Parathyroid adenoma (tissue), 2 donors: ENCODE data around the gene NAPG.
"Not testable (repeated sequence)": the region's sequence is repeated elsewhere in the genome, so short reads cannot be mapped to it uniquely, and the experiment has no call there.

Experiments used
- H2AFZ ChIP-seq: fragments of 300-600 bp; sonication (generic); one replicate; pipeline ENCODE4 v1.7.0; 2017; ENCODE audit warnings: antibody characterized with exemption, mild to moderate bottlenecking
- H3K27ac ChIP-seq: fragments of 300-600 bp; sonication (generic); one replicate; pipeline ENCODE4 v1.7.0; 2017
- H3K27me3 ChIP-seq: fragments of 300-600 bp; sonication (generic); one replicate; pipeline ENCODE4 v1.7.0; 2017; ENCODE audit warnings: low read length; ENCODE audit not compliant: control insufficient read depth, insufficient read depth
- H3K36me3 ChIP-seq: fragments of 300-600 bp; sonication (generic); one replicate; pipeline ENCODE4 v1.7.0; 2017; ENCODE audit warnings: low read length; ENCODE audit not compliant: control insufficient read depth, insufficient read depth
- H3K4me1 ChIP-seq: fragments of 300-600 bp; sonication (generic); one replicate; pipeline ENCODE4 v1.7.0; 2017; ENCODE audit warnings: control low read depth
- H3K4me2 ChIP-seq: fragments of 300-600 bp; sonication (generic); one replicate; pipeline ENCODE4 v1.7.0; 2017; ENCODE audit warnings: low read length
- H3K4me3 ChIP-seq: fragments of 300-600 bp; sonication (generic); one replicate; pipeline ENCODE4 v1.7.0; 2017; ENCODE audit warnings: low read depth, low read length
- H3K79me2 ChIP-seq: fragments of 300-600 bp; sonication (generic); one replicate; pipeline ENCODE4 v1.7.0; 2017; ENCODE audit warnings: control low read depth
- H3K9ac ChIP-seq: fragments of 300-600 bp; sonication (generic); one replicate; pipeline ENCODE4 v1.7.0; 2017; ENCODE audit warnings: mild to moderate bottlenecking
- H3K9me3 ChIP-seq: fragments of 300-600 bp; sonication (generic); one replicate; pipeline ENCODE4 v1.7.0; 2017; ENCODE audit warnings: low read length; ENCODE audit not compliant: control insufficient read depth
- TF ChIP-seq, protein P1 (sequence below): fragments of 300-600 bp; sonication (generic); IDR thresholded peaks from one replicate; pipeline ENCODE4 v1.7.0; 2017; ENCODE audit warnings: antibody characterized with exemption, mild to moderate bottlenecking
- donor health status: primary hyperparathyroidism.

Gene NAPG

DNA sequence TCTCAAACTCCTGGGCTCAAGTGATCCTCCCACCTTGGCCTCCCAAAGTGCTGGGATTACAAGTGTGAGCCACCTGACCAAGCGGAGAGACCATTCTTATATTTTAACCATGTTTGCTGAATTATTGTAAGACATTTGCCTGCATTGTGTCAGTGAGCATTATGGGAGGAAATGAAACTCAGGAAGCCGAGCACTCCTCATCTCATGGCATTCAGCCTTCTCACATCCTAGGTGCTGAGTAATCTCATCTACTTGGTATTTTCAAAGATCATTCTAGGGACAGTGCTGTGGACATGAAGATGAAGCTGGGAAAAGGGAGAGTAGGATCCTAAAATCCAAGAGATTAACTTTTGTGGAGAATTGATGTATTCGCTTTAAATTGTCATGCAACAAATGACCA is 66.1 kb downstream of the NAPG start:
- H3K9ac ChIP-seq, result no peak overlapping the region
- TF ChIP-seq, protein P1, sequence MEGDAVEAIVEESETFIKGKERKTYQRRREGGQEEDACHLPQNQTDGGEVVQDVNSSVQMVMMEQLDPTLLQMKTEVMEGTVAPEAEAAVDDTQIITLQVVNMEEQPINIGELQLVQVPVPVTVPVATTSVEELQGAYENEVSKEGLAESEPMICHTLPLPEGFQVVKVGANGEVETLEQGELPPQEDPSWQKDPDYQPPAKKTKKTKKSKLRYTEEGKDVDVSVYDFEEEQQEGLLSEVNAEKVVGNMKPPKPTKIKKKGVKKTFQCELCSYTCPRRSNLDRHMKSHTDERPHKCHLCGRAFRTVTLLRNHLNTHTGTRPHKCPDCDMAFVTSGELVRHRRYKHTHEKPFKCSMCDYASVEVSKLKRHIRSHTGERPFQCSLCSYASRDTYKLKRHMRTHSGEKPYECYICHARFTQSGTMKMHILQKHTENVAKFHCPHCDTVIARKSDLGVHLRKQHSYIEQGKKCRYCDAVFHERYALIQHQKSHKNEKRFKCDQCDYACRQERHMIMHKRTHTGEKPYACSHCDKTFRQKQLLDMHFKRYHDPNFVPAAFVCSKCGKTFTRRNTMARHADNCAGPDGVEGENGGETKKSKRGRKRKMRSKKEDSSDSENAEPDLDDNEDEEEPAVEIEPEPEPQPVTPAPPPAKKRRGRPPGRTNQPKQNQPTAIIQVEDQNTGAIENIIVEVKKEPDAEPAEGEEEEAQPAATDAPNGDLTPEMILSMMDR, result no peak
- H3K9me3 ChIP-seq, result no peaks in the 10 kb centered on the region
- H3K79me2 ChIP-seq, result no peaks in the 10 kb centered on the region
- H3K36me3 ChIP-seq, result no peaks in the 10 kb centered on the region
- H3K4me3 ChIP-seq, result no peak overlapping the region
- H3K27me3 ChIP-seq, result no peaks in the 10 kb centered on the region
- no peak overlapping the region for H3K27ac ChIP-seq
- no peaks in the 10 kb centered on the region for H3K4me1 ChIP-seq
- no peak overlapping the region for H2AFZ ChIP-seq
- no peak overlapping the region for H3K4me2 ChIP-seq

DNA sequence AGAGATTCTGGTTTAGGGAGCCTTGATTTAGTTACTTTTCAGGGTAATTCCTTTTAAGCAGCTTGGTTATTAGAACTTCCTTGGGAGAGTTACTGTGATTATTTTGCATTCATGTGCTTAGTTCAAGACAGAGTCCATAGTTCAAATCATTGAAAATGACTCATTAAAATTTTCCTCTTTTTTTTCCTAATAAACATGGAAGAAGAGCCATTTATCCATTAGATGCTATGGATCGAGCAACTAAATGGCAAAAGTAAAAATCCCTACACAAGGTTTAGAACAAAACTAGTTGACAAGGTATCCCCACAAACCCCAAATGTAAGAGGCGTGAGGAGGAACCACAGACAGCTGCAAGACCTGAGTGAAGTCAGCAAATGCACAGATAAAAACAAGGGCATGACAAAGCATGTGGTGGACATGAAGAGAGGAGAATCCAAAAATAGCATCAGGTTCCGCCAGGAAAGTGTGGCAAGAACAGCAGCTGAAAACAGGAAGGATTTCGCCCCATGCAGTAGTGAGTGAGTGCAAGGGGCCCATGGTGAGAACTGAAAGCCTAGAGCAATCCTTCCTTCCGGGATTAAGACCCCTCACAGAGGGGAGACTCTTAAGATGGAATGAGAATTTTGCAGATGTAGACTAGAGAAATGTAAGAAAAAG is 67.7 kb downstream of the NAPG start:
- not testable (repeated sequence) for H3K79me2 ChIP-seq, H3K4me1 ChIP-seq, H2AFZ ChIP-seq, H3K4me3 ChIP-seq, H3K4me2 ChIP-seq, H3K9me3 ChIP-seq, H3K27me3 ChIP-seq, H3K36me3 ChIP-seq, H3K9ac ChIP-seq, H3K27ac ChIP-seq

DNA sequence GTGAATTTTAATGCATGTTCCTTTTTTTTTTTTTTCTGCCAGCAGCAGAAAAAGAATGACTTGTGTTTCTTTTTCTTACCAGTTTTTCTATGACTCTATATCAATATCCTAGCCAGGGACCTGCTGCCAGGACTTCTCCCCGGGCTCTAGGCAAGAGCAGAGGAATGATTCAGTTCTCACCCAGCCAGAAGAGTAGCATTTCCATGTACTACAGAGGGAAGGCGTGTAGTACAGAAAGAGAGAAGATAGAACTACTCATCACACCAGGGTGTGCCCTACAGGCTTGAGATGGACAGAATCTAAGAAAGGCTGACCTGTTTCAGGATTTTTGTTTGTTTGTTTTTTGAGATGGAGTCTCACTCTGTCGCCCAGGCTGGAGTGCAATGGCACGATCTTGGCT is 70.1 kb downstream of the NAPG start:
- H3K36me3 ChIP-seq, H3K4me2 ChIP-seq, H3K4me1 ChIP-seq, H3K27ac ChIP-seq, H3K4me3 ChIP-seq, H3K9ac ChIP-seq, H3K9me3 ChIP-seq, H3K79me2 ChIP-seq, H3K27me3 ChIP-seq, H2AFZ ChIP-seq: not testable (repeated sequence)

DNA sequence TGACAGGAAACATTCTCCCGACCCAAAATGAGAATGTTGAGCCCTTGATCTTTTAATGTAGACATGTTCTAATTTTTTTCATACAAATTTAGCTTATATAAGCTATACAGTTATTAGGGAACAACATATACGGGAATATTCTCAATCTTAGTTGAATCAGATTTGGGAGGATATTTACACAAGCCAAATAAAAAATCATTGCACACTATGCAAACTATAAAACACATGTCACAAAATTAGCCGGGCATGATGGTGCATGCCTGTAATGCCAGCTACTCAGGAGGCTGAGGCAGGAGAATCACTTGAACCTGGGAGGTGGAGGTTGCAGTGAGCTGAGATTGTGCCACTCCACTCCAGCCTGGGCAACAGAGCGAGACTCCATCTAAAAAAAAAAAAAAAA is 71.9 kb downstream of the NAPG start:
- H3K9me3 ChIP-seq, H3K4me3 ChIP-seq, H3K4me1 ChIP-seq, H3K4me2 ChIP-seq, H3K9ac ChIP-seq, H3K79me2 ChIP-seq, H3K27me3 ChIP-seq, H3K36me3 ChIP-seq, H2AFZ ChIP-seq, H3K27ac ChIP-seq: not testable (repeated sequence)

DNA sequence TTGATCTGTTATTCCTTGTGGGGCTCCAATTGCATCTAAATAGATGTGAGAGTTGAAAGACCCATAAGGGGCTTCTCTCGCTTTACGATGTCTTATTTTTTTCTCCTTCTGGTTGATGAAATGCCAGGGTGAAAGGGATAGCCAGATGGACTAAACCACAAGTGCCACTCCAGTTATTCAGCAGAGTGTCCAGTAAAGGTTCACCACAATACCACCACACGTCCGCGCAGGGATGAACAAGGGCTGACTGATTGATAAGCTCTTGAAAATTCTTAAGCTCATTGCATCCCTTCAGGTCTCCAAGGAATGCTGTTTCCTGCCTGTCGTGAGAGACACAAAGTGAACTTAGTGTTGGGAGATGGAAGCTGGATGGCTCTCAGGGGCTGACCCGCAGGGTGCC is 74.9 kb downstream of the NAPG start:
- H3K27ac ChIP-seq, H2AFZ ChIP-seq, H3K9me3 ChIP-seq, H3K79me2 ChIP-seq, H3K4me3 ChIP-seq, H3K27me3 ChIP-seq, H3K36me3 ChIP-seq, H3K4me1 ChIP-seq, H3K4me2 ChIP-seq, H3K9ac ChIP-seq: not testable (repeated sequence)
